Activated CD8-positive, alpha-beta memory T cell treated with anti-CD3 and anti-CD28 coated beads for 48 hours (primary cell): ENCODE measurements around the gene PODXL.
"Not testable (repeated sequence)": the region's sequence is repeated elsewhere in the genome, so short reads cannot be mapped to it uniquely, and the experiment has no call there.

ENCODE experiments used
- DNase-seq, 3 experiments: peaks; one replicate each; pipeline ENCODE4 v3.0.0-alpha.2; 2020; ENCODE audit warnings: low read depth in 2 of 3, low spot score in 2 of 3

PODXL gene

GRCh38 chr7:131511774-131512535 lies 44.5 kb downstream of the PODXL start:
- DNase-seq: no peak

GRCh38 chr7:131511071-131511470 lies 45.4 kb downstream of the PODXL start:
- no peak for DNase-seq

- DNase-seq: no peak
Measured at GRCh38 chr7:131509781-131510180, 46.6 kb downstream of the PODXL start.

GRCh38 chr7:131508754-131509486 lies 47.5 kb downstream of the PODXL start:
- no peak for DNase-seq

GRCh38 chr7:131507592-131508331 lies 48.7 kb downstream of the PODXL start:
- peak; percentile 46 to 74 (median 68) for DNase-seq

- no peak for DNase-seq
Measured at GRCh38 chr7:131506597-131506996, 49.8 kb downstream of the PODXL start.

- no peak for DNase-seq
Measured at GRCh38 chr7:131505636-131506557, 50.5 kb downstream of the PODXL start.

GRCh38 chr7:131505037-131505620 lies 51.3 kb downstream of the PODXL start:
- DNase-seq: not testable (repeated sequence)

- no peak for DNase-seq
Measured at GRCh38 chr7:131504157-131504899, 52.1 kb downstream of the PODXL start.

- DNase-seq: no peak
Measured at GRCh38 chr7:131503639-131504038, 52.8 kb downstream of the PODXL start.

- DNase-seq: no peak
Measured at GRCh38 chr7:131502810-131503508, 53.5 kb downstream of the PODXL start.

GRCh38 chr7:131501930-131502685 lies 54.3 kb downstream of the PODXL start:
- DNase-seq: no peak

GRCh38 chr7:131501422-131501821 lies 55.0 kb downstream of the PODXL start:
- no peak for DNase-seq

- no peak for DNase-seq
Measured at GRCh38 chr7:131500357-131500756, 56.1 kb downstream of the PODXL start.

- DNase-seq: no peak
Measured at GRCh38 chr7:131499801-131500200, 56.6 kb downstream of the PODXL start.

- no peak for DNase-seq
Measured at GRCh38 chr7:131498237-131498885, 58.1 kb downstream of the PODXL start.

GRCh38 chr7:131497454-131497853 lies 59.0 kb downstream of the PODXL start:
- DNase-seq: no peak
